Measurements from ENCODE around the gene TTYH2. TPM values are rescaled to one million over a fixed set of nuclear protein-coding genes. Genes with fewer than 3 reads are reported as not detected.

The TTYH2 gene
- total RNA-seq, 3 donors from 2014 or later (not counting 1 experiment from before 2014, with no cell fraction given): 4.3 to 7.9 (median 4.8) TPM

DNA sequence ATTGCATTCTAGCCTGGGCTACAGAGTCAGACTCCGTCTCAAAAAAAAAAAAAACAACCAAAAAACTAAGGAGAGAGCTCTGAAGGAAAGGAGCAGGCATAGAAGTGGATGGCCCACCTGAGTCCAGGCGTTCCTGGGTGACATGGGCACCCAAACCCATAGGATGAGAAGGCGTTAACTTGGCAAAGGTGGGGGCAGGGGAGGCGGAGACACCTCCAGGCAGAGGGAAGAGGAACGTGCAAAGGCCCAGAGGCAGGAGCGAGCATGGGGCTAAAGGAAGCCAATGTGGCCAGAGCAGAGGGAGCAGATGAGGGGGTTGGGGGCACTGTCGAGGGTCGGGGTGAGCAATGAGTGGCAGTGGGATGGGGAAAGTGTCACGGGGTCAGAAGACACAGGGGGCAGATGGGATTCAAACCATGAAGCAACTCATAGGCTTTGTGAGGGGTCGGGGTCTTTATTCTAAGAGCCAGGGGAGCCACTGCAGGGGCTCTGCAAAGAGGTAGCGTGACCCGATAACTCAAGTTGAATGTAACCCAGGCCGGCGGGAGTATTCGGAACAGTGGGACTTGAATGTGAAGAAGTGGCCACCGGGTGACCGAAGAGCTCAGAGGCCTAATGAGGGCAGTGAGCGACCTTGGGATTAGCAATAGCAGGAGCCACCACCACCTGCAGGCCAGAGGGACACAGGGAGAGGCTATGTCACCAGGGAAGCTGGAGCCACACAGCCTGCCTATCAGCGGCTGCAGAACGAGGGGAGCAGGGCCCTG is 11.8 kb downstream of the TTYH2 start:
- H3K4me3 ChIP-seq (ENCODE audit: low read length): no peak overlapping the region
- no peaks in the 10 kb centered on the region for H3K9me3 Mint-ChIP-seq
- no peaks in the 10 kb centered on the region for H3K4me1 ChIP-seq (ENCODE audit: control insufficient read depth, insufficient read depth, low read length)
- H3K27ac ChIP-seq (ENCODE audit: low read length): no peak overlapping the region
- peaks cover 0 to 14% of the 10 kb centered on the region in 2 donors for H3K4me1 Mint-ChIP-seq
- TF ChIP-seq, protein P1, sequence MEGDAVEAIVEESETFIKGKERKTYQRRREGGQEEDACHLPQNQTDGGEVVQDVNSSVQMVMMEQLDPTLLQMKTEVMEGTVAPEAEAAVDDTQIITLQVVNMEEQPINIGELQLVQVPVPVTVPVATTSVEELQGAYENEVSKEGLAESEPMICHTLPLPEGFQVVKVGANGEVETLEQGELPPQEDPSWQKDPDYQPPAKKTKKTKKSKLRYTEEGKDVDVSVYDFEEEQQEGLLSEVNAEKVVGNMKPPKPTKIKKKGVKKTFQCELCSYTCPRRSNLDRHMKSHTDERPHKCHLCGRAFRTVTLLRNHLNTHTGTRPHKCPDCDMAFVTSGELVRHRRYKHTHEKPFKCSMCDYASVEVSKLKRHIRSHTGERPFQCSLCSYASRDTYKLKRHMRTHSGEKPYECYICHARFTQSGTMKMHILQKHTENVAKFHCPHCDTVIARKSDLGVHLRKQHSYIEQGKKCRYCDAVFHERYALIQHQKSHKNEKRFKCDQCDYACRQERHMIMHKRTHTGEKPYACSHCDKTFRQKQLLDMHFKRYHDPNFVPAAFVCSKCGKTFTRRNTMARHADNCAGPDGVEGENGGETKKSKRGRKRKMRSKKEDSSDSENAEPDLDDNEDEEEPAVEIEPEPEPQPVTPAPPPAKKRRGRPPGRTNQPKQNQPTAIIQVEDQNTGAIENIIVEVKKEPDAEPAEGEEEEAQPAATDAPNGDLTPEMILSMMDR (IDR thresholded peaks at IDR 0.05): no peak
- no peak for ATAC-seq
- H3K27me3 ChIP-seq (ENCODE audit: control insufficient read depth, insufficient read depth, low read length): no peaks in the 10 kb centered on the region
- peaks cover 0 to 3% of the 10 kb centered on the region in 2 donors for H3K27me3 Mint-ChIP-seq (ENCODE audit: low read depth in 2 of 2)
- no peak overlapping the region for H3K4me3 Mint-ChIP-seq
- no peaks in the 10 kb centered on the region for H3K9me3 ChIP-seq (ENCODE audit: control insufficient read depth, insufficient read depth, low read length)
- H3K27ac Mint-ChIP-seq: no peak overlapping the region
- no peak for DNase-seq
- intact Hi-C loops (cut with micrococcal nuclease): no loop called here
- H3K36me3 ChIP-seq (ENCODE audit: control insufficient read depth, insufficient read depth, low read length): peaks cover 2% of the 10 kb centered on the region
- no peaks in the 10 kb centered on the region for H3K36me3 Mint-ChIP-seq
- 95% methylated on average over 20 of the region's 20 CpGs for WGBS (ENCODE audit: insufficient coverage)

DNA sequence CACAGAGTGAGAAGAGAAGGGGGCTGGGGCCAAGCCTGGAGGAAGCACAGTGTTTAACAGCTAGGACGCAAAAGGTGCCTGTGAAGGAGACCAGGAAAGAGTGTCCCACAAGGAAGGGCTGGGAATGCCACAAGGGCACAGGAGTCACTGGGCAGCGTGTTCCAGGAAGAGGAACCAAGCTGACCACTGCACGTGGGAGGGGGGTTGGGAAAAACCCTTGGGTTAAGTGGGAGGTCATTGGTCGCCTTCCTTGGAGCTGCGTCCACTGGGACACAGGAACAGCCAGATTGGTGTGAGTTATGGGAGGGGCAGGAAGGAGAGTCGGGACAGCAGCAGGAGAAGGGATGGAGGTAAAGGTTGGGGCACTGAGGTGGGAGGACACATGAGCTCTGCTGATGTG is 12.9 kb downstream of the TTYH2 start:
- intact Hi-C loops (cut with micrococcal nuclease): no loop called here
- H3K27ac Mint-ChIP-seq: no peak overlapping the region
- no peaks in the 10 kb centered on the region for H3K9me3 ChIP-seq (ENCODE audit: control insufficient read depth, insufficient read depth, low read length)
- no peaks in the 10 kb centered on the region for H3K9me3 Mint-ChIP-seq
- H3K36me3 ChIP-seq (ENCODE audit: control insufficient read depth, insufficient read depth, low read length): peaks cover 2% of the 10 kb centered on the region
- no peak overlapping the region for H3K27ac ChIP-seq (ENCODE audit: low read length)
- H3K4me3 Mint-ChIP-seq: no peak overlapping the region
- TF ChIP-seq, protein P1 (IDR thresholded peaks at IDR 0.05): no peak
- H3K27me3 ChIP-seq (ENCODE audit: control insufficient read depth, insufficient read depth, low read length): no peaks in the 10 kb centered on the region
- H3K4me3 ChIP-seq (ENCODE audit: low read length): no peak overlapping the region
- 93% methylated on average over 6 of the region's 6 CpGs for WGBS (ENCODE audit: insufficient coverage)
- H3K4me1 ChIP-seq (ENCODE audit: control insufficient read depth, insufficient read depth, low read length): no peaks in the 10 kb centered on the region
- H3K27me3 Mint-ChIP-seq (ENCODE audit: low read depth in 2 of 2): peaks cover 0 to 3% of the 10 kb centered on the region in 2 donors
- H3K4me1 Mint-ChIP-seq: peaks cover 0 to 14% of the 10 kb centered on the region in 2 donors
- ATAC-seq: no peak
- no peak for DNase-seq
- no peaks in the 10 kb centered on the region for H3K36me3 Mint-ChIP-seq

DNA sequence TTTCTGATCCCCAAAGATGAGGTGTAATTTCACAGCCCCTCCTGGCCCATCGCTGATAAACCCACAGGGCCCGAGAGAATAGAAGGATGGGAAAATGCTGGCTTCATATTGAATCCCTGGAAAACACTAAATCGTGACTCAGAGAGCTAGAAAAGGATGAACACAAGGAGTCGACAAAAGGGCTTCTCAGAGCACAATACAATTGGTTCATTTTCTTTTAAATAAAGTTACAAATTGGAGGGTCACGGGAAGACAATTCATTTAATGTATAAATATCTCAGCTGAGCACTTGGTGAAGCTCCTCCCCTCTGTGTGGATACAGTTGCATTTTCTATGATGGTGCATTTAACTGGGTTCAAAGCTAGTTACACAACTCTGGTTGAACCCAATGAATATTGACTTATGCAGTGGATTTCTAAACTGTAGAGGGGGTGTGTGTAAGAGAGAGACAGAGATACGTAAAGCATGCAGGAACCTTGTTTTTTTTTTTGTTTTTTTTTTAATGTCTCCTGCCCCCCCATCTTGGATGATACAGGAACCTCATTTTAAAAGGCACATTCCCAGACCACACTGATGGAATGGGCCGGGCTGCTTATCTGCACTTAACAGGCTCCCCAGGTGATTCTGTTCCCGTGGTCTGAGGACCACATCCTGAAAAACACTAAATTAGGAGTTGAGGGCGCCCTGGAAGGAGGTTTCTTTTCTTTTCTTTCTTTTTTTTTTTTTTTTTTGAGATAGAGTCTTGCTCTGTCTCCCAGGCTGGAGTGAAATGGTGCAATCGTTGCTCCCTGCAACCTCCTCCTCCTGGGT is 14.1 kb downstream of the TTYH2 start:
- peaks cover 0 to 14% of the 10 kb centered on the region in 2 donors for H3K4me1 Mint-ChIP-seq
- DNase-seq (no peak), ATAC-seq (no peak)
- intact Hi-C loops (cut with micrococcal nuclease): no loop called here
- TF ChIP-seq, protein P1 (IDR thresholded peaks at IDR 0.05): no peak
- H3K36me3 Mint-ChIP-seq: no peaks in the 10 kb centered on the region
- 81% methylated on average over 9 of the region's 10 CpGs for WGBS (ENCODE audit: insufficient coverage)
- no peak overlapping the region for H3K27ac Mint-ChIP-seq
- Histone ChIP-seq H3K27me3 (ENCODE audit: control insufficient read depth, insufficient read depth, low read length) (no peaks in the 10 kb centered on the region), H3K4me3 (ENCODE audit: low read length) (no peak overlapping the region), H3K4me1 (ENCODE audit: control insufficient read depth, insufficient read depth, low read length) (no peaks in the 10 kb centered on the region), H3K27ac (ENCODE audit: low read length) (no peak overlapping the region), H3K9me3 (ENCODE audit: control insufficient read depth, insufficient read depth, low read length) (no peaks in the 10 kb centered on the region), H3K36me3 (ENCODE audit: control insufficient read depth, insufficient read depth, low read length) (peaks cover 2% of the 10 kb centered on the region)
- H3K27me3 Mint-ChIP-seq (ENCODE audit: low read depth in 2 of 2): peaks cover 0 to 3% of the 10 kb centered on the region in 2 donors
- no peak overlapping the region for H3K4me3 Mint-ChIP-seq
- no peaks in the 10 kb centered on the region for H3K9me3 Mint-ChIP-seq

All from natural killer cell (primary cell).